HG03565 (cell line): ENCODE data around the gene CLPSL1.

Source experiments
- ATAC-seq: cut with Tn5 transposase; IDR thresholded peaks from one replicate; pipeline ENCODE4 v1.9.1; 2021; ENCODE audit warnings: mild to moderate bottlenecking, moderate library complexity; ENCODE audit not compliant: unreplicated experiment

Gene CLPSL1

DNA sequence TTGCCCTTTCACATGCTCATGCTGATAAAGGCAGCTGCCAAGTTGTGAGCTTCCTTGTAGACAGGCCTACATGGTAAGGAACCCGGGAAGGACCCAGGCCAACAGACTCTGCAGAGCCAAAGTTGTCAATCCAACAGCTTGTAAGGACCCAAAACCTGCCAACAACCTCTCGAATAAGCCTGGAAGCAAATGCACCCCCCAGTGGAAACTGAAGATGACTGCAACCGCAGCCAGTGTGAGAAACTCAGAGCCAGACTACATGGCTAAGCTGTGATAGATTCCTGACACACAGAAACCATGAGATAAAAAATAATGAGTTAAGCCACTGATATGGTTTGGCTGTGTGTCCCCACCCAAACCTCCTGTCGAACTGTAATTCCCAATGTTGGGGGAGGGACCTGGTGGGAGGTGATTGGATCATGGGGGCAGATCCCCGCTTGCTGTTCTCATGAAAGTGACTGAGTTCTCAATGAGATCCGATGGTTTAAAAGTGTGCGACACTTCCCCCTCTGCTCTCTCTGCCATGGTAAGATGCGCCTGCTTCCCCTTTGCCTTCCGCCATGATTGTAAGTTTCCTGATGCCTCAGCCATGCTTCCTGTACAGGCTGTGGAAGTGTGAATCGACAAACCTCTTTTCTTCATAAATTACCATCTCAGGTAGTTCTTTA is 23.2 kb upstream of the CLPSL1 start:
- ATAC-seq = no peak

DNA sequence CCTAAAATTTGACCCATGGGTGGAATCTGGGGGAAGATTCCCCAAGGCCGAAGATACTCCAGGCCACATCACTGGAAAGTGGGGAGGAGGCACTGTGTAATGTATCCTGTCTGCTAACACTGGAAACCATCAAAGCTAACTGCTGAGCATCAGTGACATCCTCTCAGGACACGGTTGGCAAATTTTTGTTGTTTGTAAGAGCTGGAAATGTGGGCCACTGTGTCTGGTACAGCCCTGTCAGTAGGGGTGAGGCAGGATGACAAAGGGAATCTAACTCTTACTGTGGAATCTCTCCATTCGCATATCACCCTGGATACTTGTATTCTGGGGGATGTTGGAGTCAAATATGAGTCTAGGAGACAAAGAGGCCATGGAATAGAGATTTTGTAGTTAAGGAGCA is 21.4 kb upstream of the CLPSL1 start:
- no peak for ATAC-seq

DNA sequence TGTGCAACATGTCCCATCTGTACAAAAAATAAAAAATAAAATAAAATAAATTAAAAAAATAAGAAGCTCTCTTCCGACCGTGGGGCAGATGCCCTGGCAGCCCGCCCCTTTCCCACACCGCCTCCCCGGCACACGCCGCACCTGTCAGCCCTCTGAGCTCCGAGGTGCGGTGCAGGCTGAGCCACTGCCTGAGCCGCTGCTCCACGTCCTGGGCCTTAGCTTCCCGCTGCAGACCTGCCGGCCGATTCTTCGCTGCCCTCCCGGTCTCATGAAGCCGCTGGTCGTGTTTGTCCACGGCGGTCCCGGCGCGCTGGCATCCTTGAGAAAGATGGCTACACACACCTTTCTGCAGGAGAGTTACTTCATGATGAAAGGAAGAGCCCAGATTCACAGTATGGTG is 15.1 kb upstream of the CLPSL1 start:
- no peak for ATAC-seq

DNA sequence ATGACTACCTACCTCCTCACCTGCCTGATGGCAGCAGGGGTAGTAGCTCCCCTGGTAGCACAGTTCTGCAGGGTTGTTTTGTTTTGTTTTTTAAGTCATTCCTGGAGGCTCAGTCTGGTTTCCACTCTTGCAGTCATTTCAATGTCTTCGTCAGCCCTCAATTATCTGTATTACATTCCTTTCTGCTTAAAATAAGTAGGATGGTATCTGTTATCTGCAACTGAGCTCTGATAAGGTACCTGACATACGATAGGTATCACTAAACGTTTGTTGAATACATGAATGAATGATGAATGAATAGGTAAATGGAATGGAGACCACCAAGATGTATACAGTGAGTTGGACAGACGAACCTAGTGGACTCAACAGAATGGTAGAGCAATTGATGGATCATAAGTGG is 11.6 kb upstream of the CLPSL1 start:
- ATAC-seq = no peak

DNA sequence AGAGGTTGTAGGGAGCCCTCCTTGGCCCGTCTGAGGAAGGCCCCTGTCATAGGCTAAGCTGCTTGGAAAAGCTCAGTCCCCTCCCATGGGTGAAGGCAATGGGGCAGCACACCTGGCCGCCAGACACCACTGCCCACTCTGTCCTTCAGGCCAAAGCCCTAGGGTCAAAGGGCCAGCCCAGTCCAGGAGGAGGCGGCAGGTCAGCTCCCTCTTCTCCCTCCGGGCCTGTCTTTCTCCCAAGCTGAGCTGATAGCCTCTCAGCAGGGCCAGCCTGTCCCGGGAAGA is 9.5 kb upstream of the CLPSL1 start:
- ATAC-seq = no peak

DNA sequence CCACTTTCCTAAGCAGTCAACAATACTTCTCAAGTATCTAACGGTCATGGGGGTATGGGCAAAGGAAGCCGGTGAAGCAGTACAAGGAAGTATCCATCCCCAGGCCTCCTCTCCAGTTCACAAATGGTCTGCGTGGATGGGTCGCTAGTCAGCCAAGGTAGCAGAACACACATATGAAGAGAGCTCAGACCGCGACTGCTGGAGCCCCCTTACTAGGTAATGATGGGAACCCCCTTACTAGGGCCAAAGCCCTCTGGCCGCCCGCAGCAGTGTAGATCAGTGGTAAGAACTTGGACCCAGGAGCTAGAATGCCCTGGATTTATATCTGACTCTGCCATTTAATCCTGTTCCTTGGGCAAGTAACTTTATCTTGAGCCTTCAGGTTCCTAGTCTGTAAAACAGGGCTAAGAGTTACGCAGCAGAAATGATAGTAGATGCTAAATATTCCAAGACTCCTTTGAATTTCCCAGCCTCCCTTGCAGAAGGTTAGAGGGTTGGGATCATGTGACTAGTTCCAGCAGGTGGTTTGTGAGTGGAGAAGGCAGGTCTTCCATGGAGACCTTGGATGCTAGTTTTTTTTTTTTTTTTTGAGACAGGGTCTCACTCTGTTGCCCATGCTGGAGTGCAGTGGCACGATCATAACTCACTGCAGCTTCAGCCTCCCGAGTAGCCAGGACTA is 6.6 kb upstream of the CLPSL1 start:
- no peak for ATAC-seq

DNA sequence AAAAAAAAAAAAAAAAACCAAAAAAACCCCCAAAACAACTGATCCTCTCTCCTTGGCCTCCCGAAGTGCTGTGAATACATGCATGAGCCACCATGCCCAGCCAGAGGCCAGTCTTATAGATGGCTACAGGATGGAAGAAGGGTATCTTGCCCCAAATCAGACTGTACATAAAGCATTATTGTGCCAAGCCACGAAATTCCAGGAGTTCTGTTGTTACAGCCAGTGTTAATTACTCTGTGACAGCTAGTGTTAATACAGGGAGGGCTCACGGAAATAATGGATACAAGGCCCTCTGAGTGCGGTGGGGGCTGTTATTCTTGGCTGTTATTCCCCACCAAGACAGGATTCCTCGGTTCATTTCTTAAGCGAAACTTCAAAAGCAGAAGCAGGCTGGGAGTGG is 5.8 kb upstream of the CLPSL1 start:
- ATAC-seq = no peak

DNA sequence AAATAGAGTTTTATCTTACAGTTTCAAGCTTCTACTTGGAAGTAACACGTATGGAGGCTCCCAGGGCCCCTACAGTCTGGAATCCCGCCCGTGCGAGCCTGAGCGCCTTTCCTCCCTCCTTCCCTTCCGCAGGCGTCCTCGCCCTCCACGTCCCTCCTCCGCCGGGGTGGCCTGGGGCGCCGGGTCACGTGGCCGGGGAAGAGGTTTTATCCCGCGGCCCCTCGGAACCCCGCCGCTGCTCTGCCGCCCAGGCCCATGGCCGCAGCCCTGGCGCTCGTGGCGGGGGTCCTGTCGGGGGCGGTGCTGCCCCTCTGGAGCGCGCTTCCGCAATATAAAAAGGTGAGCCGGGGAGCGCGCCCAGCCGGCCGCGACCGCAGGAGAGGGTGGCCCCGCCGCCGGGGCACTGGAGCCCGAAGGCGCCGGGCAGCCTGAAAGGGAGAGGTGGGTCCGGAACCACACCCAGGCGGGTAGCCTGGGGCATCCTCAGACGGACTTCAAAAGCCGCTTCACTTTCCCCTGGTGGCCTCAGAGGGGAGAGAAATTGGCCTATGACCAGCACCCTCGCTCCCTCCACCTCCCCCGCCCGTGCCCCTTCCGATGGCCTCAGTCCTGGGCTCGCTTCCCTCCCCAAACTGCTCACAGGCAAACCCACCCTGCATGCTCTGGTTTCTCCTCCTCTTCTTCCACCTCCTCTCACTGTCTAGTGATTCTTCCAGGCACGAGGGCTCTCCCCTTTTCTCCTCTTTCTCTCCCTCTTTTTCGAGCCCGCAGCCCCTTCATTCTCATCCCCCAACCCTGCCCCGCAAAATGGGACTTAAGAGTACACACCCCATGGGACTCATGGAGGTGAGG is 4.2 kb upstream of the CLPSL1 start, which contains the start of gene CLPSL2:
CLPSL2 (plus strand) TSS at position 235 of the 852 bp plus-strand sequence; CDS start at position 256, 21 bp downstream.
- no peak for ATAC-seq

DNA sequence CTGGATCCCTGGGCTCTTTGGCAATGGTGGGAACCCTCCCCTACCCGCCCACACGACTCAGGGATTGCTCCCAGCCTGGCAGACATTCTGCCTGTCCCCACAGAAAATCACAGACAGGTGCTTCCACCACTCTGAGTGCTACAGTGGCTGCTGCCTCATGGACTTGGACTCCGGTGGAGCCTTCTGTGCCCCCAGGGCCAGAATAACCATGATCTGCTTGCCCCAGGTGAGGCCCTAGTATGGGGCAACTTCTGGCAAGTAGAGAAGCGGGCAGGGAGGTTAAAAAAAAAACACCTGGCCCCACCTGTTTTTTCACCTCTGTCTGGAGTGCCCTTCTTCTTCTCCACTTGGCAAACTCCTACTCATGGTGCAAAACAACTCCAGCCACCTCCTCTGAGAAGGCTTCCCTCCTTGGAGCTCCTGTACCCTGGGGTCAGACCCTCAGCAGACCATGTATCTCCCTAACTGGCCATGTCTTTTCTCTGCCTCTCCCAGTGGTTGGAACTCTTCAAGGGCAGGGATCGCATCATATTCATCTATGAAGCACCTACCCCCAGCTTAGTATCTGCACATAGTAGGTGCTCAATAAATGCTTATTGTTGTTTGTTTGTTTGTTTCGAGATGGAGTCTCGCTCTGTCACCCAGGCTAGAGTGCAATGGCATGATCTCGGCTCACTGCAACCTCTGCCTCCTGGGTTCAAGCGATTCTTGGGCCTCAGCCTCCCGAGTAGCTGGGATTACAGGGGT is 3.3 kb upstream of the CLPSL1 start:
- ATAC-seq = no peak

DNA sequence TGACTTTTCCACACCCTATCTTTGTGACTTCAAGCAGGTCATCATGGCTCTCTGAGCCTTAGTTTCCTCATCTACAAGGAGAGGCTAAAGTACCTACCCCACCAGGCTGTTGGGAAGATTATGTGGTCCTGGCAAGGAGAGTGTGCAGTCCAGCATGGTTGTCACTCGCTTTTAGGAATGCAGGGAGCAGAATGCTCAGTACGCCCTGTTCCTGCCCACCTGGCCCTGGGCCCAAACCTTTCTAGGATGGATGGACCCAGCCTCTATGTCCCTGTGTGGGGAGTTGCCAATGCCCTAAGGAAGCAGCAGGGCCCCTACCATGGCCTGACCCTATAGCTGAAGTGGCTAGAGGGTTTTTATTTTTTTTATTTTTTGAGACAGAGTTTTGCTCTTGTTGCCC is 2.4 kb upstream of the CLPSL1 start:
- no peak for ATAC-seq

DNA sequence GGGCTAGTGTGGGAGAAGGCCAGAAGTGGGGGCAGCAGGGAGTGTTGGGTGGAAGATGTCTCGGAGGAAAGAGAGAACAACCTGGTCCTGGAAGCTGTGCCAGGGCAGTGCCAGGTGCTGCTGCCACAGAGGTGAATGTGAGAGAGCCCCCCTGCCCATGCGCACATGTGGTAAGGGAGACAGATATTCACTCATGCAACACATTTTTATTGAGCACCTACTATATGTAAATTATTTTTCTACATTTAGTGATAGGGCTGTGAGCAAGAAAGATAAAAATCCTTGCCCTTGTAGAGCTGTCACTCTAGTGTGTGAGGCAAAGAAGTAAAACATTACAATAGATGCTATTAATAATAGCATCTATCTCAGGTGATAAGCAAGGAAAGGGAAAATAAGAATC is 471 bp downstream of the CLPSL1 start:
- no peak for ATAC-seq

DNA sequence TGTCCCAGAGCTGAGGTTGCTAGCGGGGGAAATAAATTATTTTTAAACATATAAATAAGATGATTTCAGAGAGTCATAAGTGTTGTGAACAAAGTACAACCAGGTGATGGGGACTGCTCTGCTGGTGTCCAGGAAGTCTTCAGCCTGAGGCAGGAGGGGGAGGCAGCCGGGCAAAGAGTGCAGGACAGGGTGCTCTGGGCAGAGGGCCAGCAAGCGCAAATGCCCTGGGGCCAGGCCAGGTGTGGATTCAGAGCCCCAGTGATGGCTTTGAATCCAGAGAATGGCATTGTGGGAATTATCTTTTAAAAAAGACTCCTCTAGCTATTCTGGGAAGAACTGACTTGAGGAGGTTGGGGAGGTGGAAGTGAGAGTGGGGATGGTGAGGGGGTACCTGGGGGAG is 1.6 kb downstream of the CLPSL1 start:
- ATAC-seq = no peak

DNA sequence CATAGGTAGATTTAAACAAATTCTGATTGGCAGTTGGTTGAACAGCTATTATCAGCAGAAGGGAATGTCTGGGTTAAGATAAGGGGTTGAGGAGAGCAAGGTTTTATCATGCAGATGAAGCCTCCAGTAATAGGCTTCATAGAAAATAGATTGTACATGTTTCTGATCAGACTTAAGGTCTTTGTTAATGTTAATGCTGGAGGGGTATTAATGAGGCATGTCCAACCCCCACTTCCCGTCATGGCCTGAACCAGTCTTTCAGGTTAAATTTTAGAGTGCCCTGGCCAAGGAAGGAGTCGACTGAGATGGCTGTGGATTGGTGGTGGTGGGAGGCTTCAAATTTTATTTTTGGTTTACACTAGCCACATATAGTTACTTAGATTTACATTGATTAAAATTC is 3.4 kb downstream of the CLPSL1 start:
- no peak for ATAC-seq

DNA sequence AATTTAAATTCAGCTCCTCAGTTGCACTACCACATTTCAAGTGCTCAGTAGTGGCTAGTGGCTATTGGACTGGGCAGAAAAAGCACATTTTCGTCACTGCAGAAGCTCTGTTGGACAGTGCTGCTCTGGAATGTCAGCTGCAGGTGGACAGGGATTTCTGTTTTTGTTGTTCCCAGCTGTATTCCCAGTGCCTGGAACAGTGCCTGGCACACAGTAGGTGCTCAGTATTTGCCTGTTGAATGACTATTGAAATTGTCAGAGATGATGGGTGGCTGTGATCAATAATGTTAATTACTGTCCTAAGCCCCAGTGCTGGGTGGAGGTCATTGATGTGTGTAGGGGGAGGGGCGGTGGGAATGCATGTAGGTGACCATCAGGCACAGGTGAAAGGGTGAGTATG is 5.5 kb downstream of the CLPSL1 start:
- no peak for ATAC-seq

DNA sequence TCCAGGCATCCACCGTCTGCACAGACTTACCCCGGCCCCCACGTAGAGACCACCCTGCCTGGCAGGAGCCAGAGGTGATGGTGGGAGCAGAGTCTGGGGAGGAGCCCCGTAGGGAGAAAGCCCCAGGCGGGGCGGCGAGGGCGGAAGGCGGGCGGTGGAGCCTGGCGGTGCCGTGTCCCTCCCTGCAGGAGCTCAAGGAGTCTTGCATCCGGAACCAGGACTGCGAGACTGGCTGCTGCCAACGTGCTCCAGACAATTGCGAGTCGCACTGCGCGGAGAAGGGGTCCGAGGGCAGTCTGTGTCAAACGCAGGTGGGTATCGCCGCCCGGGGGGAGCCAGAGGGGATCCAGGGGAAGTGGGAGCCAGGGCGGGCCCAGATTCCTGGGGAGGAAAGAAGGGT is 6.0 kb downstream of the CLPSL1 start:
- ATAC-seq = no peak

DNA sequence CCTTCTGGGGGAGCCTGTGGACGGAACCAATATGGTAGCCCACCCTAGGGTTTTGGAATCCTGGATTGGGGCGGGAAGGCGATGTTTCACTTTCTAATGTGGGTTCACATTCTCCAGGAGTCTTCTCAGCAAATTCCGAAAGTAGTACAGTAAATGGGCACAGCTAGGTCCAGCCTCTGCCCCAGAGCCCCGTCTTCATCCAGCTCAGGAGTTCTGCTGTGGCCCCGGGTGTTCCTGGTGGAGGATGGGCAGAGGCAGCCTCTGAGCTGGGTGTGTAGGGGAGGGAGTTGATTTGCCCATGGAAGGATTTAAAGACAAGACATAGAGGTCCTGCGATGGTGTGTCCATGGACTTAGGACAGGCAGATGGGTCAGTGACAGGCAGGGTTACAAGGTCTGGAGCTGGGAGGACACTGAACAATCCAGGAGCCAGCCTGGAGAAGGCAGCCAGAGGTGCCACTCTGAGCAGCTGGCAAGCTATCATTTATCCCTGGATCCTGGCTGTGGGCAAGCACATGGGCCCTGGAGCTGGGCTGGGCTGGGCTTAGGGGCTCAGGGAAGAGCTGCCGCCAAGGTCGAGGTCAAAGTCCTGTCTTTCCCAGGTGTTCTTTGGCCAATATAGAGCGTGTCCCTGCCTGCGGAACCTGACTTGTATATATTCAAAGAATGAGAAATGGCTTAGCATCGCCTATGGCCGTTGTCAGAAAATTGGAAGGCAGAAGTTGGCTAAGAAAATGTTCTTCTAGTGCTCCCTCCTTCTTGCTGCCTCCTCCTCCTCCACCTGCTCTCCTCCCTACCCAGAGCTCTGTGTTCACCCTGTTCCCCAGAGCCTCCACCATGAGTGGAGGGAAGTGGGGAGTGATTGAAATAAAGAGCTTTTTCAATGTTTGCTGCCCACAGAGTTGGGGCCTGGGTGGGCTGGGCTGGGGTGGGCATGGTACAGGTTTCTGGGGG is 6.7 kb downstream of the CLPSL1 start:
- no peak for ATAC-seq

DNA sequence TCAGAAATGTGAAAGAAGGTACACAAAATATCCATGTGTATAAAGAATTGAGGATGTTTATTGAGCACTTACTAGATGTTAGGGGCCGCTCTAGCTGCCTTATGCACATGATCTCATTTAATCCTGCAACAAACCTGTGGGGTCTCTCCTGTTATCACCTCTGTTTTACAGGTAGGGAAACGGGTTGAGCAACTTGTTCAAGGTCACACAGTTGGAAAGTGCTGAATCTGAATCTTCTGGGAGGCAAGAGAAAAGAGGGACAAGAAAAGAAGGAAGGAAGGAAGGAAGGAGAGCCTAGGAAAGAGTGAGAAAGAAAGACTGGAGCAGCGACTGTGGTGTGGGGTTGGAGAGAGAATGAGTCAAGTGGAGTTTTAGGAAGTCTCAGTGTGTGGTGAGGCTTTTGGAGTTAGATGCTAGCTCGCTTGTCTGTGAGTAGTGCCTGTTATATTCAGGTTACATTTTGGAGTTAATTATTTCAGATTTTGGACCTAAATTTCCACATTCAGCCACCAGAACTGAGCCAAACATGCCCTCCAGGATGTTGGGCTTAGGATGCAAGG is 7.7 kb downstream of the CLPSL1 start:
- ATAC-seq = no peak

DNA sequence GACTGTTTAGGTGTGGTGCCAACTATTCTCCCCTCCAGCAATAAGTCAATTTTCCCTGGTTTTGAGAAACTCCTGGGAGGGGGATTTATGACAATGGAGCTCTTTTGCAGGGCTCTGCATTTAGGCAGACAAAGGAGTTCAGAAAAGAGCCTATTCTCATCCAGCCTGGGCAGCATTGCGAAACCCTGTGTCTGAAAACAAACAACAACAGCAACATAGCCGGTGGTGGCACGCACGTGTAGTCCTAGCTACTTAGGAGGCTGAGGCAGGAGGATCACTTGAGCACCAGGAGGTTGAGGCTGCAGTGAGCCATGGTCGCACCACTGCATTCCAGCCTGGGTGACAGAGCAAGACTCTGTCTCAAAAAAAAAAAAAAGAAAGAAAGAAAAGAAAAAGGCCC is 9.9 kb downstream of the CLPSL1 start:
- no peak for ATAC-seq

DNA sequence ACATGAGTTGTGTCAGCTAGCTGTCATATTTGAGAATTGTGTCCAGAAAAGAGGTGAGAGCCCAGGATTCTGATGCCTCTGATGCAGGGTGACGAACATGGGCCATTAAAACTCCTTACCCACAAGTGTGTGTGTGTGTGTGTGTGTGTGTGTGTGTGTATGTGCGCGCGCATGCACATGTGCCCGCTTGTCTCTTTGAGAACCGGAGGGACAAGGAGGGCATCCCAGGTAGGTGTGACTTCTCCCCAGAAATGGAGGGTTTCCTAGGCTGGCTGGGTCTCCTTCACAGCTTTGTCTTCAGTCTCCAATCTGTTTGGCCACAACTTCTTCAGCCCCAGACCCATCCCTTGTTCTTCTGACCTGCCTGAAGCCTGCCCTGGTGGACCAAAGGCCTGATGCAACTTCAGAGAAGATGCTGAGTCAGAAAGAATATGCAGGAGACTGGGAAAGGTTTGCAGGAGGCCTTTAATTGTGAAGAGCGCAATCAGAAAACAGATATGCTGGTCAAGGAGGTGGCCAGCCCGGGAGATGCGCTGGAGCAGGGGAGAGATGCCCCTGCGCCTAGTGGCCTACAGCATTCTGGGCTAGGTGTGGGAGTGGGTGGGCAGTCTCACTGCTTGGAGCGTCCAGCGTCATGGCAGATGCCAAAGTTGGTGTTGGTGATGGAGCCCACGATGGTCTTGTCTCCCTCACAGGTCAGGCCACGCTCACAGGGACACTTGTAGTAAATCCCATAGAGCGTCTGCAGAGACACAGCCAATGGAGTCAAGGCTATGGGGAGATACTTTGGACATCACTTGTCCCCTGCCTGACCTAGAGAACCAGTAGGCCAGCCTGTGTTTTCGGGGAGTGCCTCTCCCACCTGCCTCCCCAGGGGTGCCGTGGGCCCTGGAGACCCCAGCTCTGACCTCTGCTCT is 14.0 kb downstream of the CLPSL1 start:
- no peak for ATAC-seq
